DMS153 (cell line): ENCODE measurements around the gene BFSP2.
A peak's percentile ranks its signal among the peaks of the same experiment; 100 is the strongest.
"Not testable (repeated sequence)": the region's sequence is repeated elsewhere in the genome, so short reads cannot be mapped to it uniquely, and the experiment has no call there.

Source experiments
- DNase-seq: peaks from one replicate; lab custom pipeline; 2025; lab: John Stamatoyannopoulos, UW

Gene BFSP2

DNA sequence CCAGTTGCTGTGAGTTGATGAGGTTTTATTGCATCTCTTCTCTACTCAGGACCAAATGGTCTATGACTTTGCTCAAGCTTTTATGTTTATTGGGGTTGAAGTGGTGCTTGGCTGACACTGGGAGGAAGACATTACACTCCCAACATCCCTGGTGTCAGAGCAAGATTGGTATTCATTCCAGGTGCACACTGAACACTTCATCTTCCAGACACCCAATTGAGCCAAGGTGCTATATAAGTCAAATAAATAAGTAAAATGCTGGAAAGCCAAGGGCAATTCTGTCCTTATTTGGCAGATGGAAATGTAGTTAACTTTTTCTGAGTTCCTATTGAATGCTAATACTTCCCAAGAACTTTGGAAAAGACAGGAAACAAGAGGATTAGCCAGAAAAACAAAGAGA, 120.4 kb downstream of the BFSP2 start:
- no peak for DNase-seq

DNA sequence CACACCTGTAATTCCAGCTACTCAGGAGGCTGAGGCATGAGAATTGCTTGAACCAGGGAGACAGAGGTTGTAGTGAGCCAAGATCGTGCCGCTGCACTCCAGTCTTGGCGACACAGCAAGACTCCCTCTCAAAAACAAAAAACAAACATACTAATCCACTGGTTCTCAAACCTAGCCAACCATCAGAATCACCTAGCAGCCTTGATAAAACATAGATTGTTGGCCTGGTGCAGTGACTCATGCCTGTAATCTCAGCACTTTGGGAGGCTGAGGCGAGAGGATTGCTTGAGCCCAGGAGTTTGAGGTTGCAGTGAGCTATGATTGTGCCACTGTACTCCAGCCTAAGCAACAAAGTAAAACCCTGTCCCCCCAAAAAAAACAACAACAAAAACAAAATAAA, 121.1 kb downstream of the BFSP2 start:
- DNase-seq, result not testable (repeated sequence)

DNA sequence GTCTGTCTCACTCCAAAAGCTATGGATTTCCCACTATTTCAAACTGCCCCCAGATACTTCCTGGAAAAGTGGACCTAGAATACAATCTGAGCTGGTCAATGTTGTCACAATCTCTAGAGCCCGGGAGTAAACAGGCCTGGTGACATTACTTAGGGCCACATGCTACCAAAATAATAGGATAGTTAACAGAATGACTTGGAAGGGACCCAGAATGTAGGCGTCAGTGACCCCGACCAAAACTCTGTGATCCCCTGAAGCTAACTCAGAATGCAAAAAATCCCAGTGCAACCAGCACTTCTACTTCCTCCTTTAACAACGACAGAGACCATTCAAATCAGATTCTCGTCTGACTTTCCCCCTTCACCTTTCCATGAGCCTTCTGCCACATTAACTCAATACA, 122.1 kb downstream of the BFSP2 start:
- DNase-seq, result no peak

DNA sequence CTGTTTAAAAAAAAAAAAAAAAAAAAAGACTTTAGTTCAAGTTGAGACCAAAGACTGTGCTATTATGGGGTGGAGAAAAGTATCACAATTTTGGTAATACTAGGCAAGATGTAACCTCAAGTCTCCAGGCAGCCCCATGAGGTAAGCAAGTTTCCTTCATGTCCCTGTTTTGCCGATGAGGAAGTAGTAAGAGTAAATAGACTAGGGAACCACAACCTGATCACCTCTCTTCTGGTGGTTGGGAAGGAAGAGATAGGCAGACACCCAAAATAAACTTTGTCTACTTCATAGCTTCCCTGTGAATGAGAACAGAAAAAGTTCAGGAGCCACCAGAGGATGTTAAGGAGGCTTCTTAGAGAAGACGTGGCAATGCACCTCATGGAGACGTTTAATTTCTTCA, 123.9 kb downstream of the BFSP2 start:
- DNase-seq, result peak; percentile 19
